Stimulated activated CD8-positive, alpha-beta memory T cell treated with anti-CD3 and anti-CD28 coated beads, Interleukin-12 subunit alpha, Interleukin-12 subunit beta, amount 100 ng/mL, for 24 hours (primary cell): ENCODE data around the gene RPIA.
"Not testable (repeated sequence)": the region's sequence is repeated elsewhere in the genome, so short reads cannot be mapped to it uniquely, and the experiment has no call there.

Source experiments
- DNase-seq: peaks from one replicate; pipeline ENCODE4 v3.0.0-alpha.2; 2020; ENCODE audit errors: extremely low read depth

The RPIA gene

GRCh38 chr2:88691339-88692183, at the start of gene RPIA:
Gene RPIA (plus strand): TSS chr2:88691673. CDS start chr2:88691699, 26 bp downstream.
- peak; percentile 99 for DNase-seq

DNA sequence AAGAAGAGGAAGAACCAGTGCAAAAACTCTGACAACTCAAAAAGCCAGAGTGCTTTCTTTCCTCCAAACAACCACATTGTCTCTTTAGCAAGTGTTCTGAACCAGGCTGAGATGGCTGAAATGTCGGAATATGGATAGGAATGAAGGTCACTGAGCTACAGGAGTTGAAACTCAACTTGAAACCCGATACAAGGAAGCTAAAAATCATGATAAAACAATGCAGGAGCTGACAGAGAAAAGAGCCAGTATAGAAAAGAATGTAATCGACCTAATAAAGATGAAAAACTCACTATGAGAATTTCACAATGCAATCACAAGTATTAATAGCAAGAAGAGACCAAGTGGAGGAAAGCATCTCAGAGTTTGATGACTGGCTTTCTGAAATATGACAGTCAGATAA, 49.2 kb upstream of the RPIA start:
- no peak for DNase-seq

DNA sequence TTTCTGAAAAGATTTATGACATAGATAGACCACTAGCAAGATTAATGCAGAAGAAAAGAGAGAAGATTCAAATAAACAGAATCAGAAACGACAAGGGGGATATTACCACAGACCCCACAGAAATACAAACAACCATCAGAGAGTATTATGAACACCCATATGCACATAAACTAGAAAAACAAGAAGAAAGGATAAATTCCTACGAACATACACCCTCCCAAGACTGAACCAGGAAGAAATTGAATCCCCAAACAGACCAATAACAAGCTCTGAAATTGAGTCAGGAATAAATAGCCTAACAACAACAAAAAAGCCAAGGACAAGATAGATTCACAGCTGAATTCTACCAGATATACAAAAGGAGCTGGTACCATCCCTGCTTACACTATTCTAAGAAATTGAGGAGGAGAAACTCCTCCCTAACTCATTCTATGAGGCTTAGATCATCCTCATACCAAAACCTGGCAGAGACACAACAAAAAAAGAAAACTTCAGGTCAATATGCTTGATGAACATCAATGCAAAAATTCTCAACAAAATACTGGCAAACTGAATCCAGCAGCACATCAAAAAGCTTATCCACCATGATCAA, 46.1 kb upstream of the RPIA start:
- DNase-seq: not testable (repeated sequence)

DNA sequence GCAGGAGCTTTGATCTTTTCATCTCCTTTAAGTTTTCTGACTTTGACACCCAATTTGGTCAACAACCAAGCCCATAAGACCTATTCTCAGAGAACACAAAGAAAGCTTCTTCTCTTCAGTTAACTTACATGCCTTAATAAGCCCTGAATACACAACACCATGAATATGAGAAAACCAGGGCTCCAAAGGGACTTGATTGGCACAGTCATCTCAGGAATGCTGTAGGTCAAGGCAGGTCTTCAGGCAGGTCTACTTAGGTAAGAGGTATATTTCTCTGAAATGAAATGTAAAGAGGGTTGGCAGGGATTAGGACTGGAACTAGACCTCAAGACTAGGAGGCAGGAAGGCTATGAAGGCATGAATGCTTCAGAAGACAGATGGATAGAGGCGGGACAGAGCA, 39.8 kb upstream of the RPIA start:
- DNase-seq: no peak

DNA sequence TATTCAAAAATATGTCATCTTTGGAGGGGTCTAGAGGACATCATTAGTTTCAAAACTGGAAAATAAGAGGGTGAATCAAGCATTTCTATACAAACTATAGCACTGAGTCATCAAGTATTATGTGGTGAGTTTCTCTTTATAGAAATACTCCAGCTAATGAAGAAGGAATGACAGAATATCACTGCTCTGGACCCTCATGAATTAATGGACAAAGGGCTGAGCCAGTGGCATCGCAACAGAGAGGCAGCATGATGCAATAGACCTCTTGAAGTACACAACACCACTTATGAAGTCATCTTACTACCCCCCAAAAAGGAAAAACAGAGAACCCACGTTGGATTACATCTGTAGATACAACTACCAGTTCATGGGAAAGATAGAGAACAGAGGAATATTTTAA, 36.8 kb upstream of the RPIA start:
- no peak for DNase-seq

DNA sequence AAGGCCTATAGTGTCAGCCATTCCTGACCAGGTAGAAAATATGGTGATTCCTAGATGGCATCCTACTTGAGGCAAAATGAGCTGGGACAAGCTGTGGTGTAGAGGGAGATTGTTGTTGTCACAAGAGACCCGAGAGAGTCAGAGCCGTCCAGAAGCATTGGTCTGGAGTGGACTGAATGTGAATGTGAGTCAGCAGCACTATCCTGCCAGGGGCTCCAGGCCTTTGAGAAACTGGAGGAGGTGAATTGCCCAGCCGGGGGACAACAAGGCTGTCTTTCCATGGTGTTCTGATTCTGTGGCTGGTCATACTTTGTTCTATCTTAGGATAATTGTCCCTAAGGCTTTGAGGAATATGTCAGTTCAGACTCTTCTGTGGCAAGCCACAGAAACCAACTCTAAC, 34.8 kb upstream of the RPIA start:
- DNase-seq: no peak

- no peak for DNase-seq
Observed at GRCh38 chr2:88657131-88657530, 34.3 kb upstream of the RPIA start.

- DNase-seq: no peak
Observed at GRCh38 chr2:88658326-88658725, 33.1 kb upstream of the RPIA start.

DNA sequence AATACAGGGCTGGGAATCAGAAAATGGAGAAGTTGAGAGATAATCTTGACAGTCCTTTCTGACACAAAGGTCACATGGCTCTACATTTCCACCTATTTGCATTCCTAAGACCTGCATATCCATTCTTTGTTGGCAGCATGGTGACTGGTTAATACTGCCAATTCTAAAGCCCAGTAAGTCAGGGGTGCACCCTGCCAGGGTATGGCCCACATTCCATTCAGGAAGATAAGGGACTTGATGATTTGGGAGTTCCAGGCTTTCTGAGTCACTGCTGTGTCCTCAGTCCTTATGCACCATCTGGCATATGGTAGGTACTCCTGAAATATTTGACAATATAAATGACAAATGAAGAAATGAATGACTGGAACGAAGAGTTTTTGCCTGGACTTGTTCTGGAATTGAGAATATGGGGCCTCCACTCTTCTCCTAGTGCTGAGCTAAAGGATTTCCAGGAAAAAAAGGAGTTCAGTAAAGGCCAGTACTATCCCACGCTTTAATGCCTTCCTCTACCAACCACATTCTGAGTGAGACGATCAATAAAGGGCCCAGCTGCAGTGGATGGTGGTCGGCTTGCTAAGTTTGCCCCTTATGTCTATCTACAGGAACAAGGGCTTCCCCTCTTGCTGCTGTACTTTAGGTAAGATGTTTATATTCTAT, 32.5 kb upstream of the RPIA start:
- DNase-seq: no peak

DNA sequence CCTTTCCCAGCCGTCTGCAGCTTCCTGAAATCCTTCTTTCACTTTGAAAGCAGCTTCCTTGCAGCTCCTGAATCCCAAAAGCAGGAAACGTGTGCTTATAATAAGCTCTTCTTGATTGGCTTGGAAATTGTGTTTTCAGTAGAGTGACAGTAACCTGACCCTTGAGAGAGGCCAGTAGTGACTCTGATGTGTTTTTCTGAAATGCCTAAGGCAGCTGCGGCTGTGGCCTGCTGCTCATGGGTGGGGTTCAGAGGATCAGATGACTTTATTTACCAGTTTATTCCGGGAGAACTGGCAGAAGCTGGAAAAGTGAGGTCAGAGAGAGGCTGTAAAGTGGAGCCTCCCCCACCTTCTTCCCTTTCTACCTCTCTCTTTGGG, 31.9 kb upstream of the RPIA start:
- DNase-seq: no peak

GRCh38 chr2:88660622-88661021, 30.9 kb upstream of the RPIA start:
- DNase-seq: no peak

- no peak for DNase-seq
Observed at GRCh38 chr2:88666576-88666975, 24.9 kb upstream of the RPIA start.

DNA sequence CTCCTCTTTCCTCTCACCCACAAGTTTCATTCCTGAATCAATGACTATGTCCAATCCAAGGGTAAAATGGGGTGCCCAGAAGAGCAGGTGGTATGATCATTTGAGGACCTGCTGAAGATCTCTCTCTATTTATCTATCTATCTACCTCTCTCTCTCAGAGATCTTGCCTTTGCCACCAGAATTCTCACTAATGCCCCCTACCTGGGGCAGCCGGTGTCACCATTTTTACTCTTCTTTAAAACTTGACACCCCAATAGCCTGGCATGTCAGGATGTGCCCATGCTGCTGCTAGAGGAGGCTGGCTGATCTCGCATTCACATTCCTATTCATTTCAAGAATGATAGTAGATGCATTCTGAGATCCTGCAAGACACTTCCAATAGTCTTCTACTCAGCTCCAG, 24.3 kb upstream of the RPIA start:
- no peak for DNase-seq

- no peak for DNase-seq
Observed at GRCh38 chr2:88668862-88669261, 22.6 kb upstream of the RPIA start.

GRCh38 chr2:88669482-88670214, 21.8 kb upstream of the RPIA start:
- no peak for DNase-seq

DNA sequence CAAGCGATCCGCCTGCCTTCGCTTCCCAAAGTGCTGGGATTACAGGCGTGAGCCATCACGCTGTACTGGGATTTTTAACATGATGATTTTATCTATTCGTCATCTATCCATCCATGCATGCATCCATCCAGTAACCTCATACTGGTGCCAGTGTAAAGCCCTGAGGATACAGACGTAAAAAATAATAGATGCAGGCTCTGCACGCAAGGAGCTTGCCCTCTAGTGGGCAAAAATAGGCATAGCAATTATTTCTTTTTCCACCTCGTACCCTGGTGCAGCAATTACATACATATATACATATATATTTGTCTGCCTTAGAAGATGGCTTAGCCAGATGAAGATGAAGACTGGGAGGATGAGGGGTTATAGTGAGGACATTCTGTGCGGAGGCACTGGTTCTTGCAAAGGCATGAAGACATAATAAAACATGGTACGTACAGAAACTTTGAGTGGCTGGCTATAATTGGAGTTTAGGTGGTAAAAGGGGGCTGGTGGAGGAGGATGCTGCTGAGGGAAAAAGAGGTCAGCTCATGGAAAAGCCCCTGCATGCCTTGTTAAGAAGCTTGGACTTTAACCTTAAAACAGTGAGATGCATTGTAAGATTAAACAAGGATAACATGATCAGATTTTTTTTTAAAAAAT, 19.6 kb upstream of the RPIA start:
- DNase-seq: no peak

DNA sequence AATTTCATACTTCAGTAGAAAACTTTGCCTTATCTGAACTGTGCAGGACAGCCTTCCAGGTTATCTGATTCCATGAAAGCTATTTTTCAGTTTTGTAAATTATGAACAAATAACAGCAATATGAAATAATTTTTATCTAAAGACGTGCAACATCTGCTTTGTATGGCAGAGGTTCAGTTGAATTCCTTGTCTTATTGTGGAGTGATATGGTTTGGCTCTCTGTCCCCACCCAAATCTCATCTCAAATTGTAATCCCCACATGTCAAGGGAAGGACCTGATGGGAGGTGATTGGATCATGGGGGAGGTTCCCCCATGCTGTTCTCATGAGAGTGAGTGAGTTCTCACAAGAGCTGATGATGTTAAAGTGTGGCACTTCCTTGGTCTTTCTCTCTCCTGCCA, 18.1 kb upstream of the RPIA start:
- no peak for DNase-seq

- DNase-seq: no peak
Observed at GRCh38 chr2:88680266-88680902, 11.1 kb upstream of the RPIA start.

DNA sequence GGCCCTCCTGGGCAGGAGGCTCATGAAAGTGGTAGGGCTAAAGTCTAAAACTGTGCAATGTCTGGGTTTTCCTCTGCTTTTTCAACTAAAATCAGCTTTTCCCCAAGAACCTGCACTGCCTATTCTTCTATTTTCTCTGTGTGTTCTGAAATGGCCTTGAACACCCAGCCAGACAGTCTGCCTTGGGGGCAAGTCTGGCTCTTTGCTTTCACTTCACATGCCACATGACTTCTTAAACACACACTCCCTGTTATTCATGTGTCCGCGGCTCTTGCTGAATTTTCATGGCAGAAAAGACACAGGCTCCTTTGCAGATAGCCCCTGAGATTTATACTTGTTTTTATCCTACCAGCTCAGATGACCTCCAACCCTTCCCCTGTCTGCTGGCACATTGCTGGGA, 10.6 kb upstream of the RPIA start:
- no peak for DNase-seq

- DNase-seq: no peak
Observed at GRCh38 chr2:88683160-88684021, 8.1 kb upstream of the RPIA start.
